Activated T-helper 1 cell treated with anti-CD3 and anti-CD28 coated beads, Interleukin-2, amount 50 U/mL, for 16 hours (primary cell): ENCODE data around the gene FAM89A.
"Not testable (repeated sequence)": the region's sequence is repeated elsewhere in the genome, so short reads cannot be mapped to it uniquely, and the experiment has no call there.

Source experiments
- DNase-seq, 2 donors: peaks; one replicate each; pipeline ENCODE4 v3.0.0-alpha.2; 2020; ENCODE audit warnings: low read depth in 1 of 2, low spot score in 1 of 2

Gene FAM89A

DNA sequence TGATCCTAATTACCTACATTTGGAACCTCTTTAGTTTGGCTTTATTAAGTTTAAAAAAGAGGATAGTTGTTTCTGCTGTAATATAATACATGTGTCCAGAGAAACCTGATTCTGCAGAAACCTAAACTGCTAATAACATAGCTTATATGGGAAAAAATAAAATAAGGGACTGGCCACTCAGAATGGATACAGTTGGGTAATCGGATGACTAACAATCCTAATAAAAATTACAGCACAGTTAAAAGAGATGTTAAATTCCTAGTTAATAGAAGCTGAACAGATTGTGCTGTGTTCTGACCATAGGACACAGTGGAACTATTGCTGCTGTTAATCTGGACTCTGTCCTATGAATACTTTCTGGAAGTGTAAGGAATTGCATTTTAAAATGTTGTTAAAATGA, 45.2 kb downstream of the FAM89A start:
- no peak for DNase-seq

DNA sequence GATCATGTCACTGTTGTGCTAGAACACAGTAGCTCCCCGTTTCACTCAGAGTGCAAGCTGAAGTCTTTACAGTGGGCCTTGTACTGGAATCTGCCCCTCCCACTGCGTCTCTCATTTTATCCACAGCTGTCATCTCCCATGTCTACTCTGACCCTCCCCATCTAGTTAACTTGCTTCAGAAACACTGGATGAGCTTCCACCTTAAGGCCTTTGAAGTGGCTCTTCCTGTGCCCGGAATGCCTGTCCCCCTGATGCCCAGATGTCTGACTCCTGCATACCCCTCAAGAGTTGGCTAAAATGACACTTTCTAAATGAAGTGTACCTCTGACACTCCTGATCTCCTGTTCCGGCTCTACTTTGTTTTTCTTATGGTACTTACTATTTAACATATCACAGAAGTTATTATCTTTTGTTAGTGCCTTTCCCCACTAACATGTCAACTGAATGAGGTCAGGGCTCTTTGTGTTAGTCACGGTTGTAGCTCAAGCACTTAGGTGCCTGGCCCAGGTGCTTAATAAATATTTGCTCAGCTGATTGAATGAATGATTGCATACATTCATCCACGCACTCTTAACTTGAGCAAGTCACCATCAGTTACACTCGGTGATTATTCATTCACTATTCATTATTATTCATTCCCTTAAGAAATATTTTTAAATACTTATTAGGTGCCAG, 47.8 kb downstream of the FAM89A start:
- no peak for DNase-seq

DNA sequence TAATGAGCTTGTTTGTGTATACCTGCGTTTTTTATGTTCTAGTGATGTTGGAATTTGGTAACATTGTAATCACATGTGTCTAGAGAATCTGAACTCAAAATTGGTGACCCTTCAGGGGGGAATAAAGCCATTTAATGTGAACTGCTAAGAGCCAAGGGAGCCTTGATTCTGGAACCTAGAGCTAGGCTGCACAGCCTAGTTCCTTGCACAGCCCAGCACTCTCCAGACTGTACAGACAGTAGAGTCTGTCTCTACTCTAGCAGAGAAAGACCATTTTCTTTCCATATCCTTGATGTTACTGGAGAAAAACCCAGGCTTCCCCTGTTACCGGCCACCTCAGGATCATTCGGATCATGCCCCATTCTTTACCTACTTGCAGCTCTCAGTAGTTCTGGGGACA, 52.6 kb downstream of the FAM89A start:
- no peak for DNase-seq

DNA sequence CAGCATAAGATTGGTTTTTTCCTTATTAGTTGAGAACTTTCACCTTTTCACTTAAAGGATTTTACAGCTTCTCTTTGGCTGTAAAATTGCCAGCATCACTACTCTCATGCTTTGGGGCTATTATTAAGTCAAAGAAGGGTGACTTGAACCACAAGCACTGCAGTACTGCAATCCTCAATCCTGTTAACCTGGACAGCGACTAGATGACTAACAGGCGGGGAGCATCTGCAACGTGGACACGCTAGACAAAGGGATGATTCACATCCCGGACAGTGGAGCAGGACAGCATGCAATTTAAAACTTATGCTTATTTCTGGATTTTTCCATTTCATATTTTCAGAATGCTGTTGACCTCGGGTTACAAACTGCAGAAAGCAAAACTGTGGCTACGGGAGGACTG, 53.1 kb downstream of the FAM89A start:
- DNase-seq: no peak

DNA sequence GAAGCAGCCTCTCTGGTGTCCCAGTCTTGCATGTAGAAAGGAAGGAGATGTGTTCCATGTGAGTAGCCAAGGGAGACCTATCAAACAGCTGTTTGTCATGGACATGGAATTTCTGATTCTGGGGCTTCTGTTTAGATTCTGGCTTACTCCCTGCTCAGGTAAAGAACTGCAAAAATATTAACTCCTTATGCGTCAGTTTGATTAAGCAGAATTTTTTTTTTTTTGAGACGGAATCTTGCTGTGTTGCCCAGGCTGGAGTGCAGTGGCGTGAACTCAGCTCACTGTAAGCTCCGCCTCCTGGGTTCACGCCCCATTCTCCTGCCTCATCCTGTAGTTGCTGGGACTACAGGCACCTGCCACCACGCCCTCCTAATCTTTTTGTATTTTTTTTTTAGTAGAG, 54.3 kb downstream of the FAM89A start:
- no peak for DNase-seq

DNA sequence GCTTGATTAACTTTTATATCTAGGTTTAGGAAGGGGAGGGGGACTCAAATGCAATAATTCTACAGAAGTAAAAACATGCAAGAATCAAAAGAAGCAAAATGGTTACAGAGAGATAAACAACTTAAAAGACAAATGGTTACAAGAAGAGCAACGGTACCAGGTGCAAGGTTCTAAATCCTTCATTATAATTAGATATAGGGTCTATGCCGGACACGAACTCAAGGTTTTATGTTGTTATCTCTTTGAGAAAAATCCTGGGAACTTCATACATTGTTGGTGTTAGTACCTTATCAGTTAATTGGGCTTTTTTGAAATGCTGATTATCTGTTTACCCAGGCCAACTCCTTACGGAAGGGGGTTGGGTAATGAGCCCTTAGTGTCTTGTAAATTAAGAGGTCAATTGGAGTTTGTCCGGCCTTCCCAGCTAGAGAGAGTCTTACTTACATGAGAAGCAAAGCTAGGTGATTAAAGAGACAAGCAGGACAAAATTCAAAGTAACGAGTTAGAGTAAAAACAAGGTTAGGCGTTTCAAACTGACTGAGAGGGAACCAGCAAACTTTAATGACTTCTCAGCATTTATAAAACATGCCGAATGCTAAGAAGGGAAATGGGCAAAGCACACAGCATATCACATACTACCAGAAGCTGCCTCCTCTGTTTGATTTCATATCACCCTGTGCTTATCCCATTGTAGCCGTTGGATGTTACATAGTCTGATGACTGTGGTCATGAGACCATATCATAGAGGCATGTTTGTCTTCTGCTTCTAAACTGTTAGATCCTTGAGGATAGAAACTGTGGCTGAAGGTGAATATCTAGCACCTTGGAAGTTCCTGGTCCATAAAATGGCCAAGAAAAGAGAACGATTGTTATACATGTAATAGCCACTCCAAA, 55.2 kb downstream of the FAM89A start:
- not testable (repeated sequence) for DNase-seq

DNA sequence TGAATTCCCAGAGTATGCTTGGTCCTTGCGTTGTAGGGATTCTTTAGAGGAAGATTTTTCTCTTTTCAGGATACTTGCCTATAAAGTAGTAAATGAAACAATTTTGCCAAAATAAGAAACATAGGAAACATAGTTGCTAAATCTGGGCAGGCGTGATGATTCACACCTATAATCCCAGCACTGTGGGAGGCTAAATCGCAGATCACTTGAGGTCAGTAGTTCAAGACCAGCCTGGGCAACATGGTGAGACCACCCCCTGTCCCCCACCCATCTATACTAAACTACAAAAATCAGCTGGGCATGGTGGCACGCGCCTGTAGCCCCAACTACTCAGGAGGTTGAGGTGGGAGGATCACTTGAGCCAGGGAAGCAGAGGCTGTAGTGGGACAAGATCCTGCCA, 56.2 kb downstream of the FAM89A start:
- DNase-seq: no peak

DNA sequence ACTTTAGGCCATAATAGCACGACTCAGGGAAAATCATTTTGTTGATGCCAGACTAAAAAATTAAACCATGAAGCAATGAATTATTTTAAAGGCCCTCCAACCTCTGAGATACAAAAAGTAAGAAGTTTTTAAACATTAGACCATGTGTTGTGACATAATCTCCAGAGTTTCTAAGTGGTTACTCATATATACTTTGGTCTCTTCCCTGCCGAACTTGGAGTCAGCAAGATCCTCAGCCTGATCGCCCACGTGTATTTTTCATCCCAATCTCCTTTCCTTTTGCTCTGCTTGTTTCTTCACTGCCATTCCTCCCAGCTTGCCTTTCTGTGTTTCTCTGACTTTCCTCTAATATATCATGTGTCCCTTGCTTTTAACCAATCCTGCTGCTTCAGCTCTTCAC, 57.4 kb downstream of the FAM89A start:
- DNase-seq: no peak

DNA sequence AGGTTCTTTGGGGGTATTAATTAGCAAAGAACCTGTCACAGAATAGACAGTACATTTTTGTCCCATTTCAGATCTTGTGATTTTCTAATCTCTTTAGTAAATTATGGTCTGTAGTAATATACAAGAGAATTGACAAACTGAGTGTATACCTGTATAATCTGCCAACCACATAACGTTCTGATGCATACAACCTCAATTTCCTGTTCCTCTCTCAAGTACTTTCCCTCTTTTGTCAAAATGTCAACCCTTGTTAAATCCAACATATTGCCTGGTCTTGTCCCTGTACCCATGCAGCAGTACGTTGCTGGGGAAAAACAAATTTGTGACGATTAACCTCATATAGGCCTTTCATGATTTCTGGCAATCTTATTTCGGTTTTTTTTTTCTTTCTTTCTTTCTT, 60.1 kb downstream of the FAM89A start:
- no peak for DNase-seq

DNA sequence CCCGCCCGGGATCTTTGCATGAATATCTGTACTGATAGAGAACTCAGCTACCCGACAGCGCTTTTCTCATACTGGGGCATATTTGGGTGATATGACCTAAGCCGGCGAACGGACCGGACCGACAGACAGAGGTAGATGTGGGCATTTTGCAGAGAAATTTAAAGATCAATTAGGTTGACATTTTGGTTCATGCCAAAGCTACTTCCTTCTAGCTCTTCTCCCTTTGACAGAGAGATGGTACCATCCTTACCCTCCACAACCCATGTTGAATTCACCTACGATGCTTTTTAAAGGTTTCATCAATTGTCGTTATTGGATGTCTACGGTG, 60.7 kb downstream of the FAM89A start:
- DNase-seq: no peak

DNA sequence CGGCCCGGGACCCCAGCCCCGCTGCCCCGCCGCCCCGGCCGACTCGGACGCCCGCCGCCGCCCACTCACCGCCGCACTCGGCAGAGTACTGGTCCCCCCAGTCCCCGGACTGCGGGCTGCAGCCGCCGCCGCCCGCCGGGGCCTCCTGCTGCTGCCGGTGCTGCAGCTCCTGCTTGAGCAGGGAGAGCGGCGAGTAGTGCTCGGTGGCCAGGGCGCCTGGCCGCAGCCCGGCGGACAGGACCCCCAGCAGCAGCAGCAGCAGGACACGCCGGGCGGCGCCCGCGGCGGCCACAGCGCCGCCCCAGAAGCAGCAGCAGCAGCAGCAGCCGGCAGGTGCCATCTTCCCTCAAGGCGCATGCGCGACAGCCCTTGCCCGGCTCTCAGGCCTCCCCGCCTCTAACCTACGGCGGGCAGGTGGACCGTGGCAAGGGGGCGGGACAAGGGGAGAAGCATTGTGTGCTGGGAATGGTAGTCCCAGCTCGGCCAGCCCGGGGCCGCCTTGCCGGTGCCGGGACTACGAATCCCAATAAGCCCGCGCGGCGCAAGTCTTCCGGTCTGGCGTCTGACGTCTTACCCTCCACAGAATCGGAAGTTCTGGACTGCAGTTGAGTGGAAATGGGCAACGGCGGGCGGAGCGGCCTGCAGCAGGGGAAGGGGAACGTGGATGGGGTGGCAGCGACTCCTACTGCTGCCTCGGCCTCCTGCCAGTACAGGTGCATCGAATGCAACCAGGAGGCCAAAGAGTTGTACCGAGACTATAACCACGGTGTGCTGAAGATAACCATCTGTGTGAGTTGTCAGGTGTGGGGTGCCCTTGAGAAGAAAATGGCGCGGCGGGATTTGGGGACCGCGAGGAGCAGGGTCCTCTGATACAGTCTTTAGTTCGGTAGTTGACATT, 61.3 kb downstream of the FAM89A start, which contains the start of the genes ARV1 and TTC13:
Gene ARV1, plus strand, starts transcription at position 604 of the 898 bp plus-strand sequence. Its CDS starts 12 bp downstream, at position 616.
Gene TTC13, minus strand, starts transcription at position 371 of the 898 bp plus-strand sequence. Its CDS starts 31 bp downstream, at position 340.
- peak; percentile 92 for DNase-seq

DNA sequence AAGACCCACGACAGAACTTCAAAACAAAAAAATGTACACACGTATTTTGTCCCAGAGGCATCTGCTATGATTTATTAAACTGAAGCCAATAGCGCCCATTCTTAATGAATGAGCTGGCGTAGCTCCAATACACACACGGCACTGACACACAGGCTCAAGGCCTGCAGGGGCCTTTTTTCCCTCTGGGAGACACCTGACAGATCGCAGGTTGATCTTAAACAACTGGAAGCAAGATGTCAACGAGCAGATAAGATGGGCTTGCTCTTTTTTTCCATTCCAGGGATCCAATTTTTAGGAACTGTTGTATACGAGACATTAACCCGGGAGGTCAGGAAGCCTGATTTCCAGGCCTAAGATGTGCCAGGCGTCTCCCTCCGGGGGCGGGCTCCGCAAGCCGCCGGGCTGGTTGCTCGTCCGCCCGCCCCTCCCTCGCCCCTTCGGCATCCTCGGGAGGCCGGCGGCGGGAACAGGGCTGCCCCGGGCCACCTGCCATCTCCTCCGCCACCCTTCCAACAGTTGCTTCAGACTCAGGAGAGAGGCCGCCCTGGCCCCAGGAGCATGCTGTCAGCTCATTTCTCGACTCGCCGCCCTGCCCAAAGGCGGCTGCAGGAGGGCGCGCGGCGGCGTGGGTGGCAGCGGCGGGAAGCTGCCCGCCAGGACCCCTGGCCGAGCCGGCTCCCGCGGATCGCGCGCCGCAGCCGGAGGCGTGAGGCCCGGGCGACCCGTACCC, 62.1 kb downstream of the FAM89A start:
- no peak for DNase-seq

DNA sequence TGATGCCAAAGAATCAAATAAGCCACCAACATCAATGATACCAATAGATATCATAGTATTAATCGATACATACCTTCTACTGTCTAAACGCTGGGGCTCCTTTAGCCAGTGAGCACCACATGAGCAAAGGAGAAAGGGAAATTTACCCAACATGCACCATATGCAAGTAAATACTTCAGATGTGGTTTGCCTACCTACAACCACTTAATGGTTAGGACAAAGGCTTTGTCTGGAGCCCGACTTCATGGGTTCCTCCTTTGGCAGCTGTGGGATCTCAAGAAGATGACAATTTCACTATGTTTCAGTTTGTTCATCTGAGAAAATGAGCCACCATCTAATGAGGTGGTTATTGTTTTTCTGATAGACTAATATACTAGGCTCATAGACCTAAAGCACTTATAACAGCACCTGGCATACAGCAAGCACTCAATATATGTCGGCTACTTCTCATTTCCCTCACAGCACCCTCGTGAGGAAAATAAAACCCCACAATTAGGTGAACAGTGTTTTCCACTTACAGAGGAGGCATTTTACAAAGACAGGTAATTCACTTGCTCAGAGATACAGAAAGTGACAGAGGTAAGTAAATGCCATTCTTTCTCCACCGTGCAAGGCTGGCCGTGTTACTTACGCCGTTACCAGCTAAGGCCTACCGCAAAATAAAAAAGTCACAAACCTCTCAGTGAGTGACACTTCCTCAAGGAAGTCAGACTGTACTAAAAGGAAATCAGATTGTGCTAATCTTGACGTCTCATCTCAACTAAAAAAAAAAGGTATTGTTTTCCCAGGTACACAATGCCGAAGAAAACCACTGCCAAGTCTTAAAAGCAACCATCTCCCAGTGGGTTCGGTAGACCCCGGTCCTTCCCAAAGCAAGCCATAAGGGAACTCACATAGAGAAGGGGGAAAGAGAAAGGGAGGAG, 63.0 kb downstream of the FAM89A start:
- DNase-seq: peak in 1 of 2 donors; percentile 11

DNA sequence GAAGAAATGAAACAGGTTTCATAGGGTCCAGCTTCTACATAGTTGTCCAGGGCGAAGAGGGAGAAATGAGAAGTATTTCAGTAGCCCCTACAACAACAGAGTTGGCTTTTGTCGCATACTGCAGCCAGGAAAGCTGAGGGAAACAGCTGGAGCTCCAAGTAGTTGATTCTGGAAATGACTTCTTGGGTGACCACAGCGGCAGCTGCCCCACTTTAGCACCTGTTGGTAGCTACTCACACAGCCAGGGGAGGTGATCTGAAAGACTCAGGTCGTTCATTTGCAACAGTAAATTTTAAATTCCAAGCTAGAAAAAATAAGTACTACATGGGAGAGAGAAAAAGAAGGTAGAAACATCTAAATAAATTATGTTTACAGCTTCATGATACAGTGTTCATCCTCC, 63.7 kb downstream of the FAM89A start:
- no peak for DNase-seq

DNA sequence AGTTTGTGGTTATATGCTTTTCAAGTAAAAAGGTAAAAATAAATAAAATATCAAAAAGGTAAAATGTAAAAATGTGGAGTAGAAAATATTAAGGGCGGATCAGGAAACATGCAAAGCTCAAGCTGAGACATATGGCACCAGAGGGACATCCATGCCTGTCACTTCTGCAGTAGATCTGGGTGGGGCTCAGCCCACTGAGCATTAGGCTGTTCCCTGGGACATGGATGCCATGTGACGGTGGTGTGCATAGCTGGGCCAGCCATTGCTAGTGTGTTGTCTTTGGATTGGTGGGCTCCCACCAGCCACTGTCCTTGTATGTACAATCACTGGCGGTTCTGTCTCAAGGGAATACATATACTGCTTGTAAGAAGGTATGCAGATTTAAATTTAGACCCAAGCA, 64.4 kb downstream of the FAM89A start:
- DNase-seq: no peak

DNA sequence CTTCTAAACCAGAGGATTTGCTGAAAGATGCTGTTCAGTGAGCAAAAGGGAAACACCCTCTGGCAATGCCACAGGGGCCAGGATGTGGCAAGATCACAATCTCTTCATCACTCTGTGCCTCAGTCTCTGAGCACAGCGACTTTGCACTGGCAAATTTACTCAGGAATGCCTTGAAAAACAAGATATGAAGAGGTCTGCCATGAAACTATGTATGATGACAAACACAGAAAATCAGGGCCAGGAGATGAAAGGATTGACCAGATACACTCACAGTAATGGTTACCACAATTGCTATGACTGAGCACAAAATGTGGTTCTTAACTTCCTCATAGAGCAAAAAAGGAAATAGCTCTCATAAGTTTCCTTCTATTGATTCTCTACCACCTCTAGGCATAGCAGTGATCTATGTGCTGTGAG, 67.2 kb downstream of the FAM89A start:
- peak; percentile 16 to 20 for DNase-seq

DNA sequence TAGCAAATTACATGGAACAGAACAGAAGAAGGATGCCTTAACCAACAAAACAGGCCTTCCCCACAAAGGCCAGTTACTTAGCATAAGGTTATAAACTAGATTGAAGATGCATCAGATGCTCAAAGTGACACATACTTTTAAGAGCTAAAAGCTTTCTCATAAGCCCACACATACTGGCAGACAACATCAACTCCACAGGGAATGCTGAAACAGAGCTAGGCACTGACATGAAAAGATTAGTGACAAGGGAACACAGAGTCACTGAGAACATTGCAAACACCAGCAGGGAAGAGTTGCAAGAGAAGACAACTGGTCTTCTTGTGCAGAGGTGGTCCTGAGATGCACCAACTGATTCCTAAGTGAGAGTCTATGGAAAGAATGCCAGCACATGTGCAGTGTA, 68.3 kb downstream of the FAM89A start:
- no peak for DNase-seq

DNA sequence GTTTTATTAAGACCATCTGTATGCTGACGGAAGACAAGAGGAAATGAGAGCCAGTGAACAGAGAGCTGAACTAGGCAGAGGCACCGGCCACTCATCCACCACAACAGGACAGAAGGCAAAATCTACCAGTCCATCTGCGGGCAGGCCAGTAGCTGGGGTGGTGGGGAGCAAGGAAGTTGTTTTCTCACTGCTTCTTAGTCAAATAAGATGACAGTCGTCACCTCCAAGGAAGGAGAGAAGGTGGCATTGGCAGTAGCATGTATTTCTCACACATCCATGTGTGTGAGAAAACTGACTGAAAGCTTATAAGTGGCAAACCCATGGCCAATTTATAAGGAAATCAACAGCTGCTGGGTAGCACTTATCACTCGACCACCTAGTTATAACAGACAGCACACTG, 69.6 kb downstream of the FAM89A start:
- no peak for DNase-seq
